Measurements from ENCODE around the gene MARCHF3.

DNA sequence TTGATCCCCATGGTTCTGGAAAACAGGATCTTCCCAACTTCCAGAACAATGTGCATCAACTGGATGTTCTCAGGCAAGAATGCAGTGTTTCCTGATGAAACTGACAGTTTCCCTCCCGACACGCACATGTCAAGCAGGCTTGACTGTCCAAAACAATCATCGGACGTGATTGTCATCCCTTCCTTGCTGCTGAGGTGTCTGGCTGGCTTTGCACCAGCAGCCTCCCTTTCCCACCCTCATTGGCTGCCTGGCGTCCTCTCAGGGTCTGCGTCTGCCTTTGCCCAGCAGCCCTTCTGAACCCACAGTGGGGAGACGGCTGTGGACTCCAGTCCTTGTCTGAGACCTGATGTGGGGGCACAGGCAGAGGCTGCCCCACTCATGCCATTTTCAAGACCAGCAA lies 110.8 kb downstream of the MARCHF3 start:
- TF ChIP-seq CTCF (conservative IDR thresholded peaks at IDR 0.05; ENCODE audit: low read depth, low read length), result no peak
- TF ChIP-seq EZH2 (IDR thresholded peaks at IDR 0.05; ENCODE audit: borderline replicate concordance, low read depth, low read length, poor library complexity, severe bottlenecking), result no peak

All from A673 (cell line).